K562 (cell line): Measurements from ENCODE around the gene TMPRSS6.

Source experiments
- E2F1 ChIP-seq: sonication (generic); formaldehyde crosslinking; IDR thresholded peaks from 2 replicates; pipeline ENCODE4 v1.8.1; 2023; ENCODE audit warnings: mild to moderate bottlenecking, missing genetic modification reagents, moderate library complexity
- ZNF561 ChIP-seq: fragments of 450-650 bp; formaldehyde crosslinking; conservative IDR thresholded peaks from 2 replicates; pipeline ENCODE4 v1.4.0; 2020; ENCODE audit warnings: mild to moderate bottlenecking, moderate library complexity

GRCh38 chr22:37058917-37059701 is 50.4 kb downstream of the TMPRSS6 start:
- TF ChIP-seq E2F1 (CRISPR knock-in tag) = no peak
- no peak for TF ChIP-seq ZNF561 (CRISPR knock-in tag)
